ENCODE results near the gene DYSF.

DNA sequence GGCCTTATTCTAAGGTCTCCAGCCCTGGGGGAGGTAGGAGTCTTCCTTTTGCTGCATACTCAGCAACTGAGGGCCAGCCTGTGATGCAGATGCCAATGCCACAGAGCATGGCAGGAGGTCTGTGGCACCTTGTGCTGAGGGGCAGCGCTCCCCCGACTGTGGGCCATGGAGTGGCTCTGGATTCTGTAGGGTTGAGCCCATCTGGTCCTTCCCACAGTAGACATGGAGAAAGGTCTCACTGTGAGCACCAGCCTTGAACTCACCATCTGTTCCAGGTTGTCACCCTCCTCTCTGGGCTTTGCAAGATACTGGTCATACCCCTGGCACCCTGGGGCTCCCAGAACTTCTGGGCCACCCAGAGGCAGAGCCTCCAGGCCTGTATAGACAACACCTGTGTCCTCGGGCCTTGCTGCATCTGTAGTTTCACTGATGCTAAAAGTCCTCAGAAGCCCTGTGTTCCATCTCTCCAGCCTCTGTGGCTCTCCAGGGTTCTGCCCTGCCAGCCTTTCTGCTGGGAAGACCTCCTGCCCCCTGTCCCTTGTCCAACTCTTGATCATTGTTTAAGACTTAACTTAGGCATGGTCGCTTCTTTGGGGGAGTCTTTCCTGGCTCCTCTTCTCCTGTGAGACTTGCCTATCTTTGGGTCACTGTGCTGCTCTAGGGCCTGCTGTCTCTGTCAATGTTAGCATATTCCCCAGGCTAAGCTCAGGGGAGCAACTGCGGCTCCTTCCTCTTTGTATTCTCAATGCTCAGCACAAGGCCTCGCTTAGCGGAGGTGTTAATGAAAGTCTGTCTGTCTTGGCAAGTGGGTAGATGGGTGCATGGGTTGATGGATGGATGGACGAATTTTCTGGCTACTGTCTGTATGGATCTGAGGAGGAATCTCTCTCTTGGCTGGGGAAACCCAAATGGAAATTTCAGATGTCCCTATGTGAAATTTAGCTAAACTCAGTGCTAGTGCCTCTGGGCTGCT, 160.9 kb downstream of the DYSF start:
- TF ChIP-seq, protein P1, sequence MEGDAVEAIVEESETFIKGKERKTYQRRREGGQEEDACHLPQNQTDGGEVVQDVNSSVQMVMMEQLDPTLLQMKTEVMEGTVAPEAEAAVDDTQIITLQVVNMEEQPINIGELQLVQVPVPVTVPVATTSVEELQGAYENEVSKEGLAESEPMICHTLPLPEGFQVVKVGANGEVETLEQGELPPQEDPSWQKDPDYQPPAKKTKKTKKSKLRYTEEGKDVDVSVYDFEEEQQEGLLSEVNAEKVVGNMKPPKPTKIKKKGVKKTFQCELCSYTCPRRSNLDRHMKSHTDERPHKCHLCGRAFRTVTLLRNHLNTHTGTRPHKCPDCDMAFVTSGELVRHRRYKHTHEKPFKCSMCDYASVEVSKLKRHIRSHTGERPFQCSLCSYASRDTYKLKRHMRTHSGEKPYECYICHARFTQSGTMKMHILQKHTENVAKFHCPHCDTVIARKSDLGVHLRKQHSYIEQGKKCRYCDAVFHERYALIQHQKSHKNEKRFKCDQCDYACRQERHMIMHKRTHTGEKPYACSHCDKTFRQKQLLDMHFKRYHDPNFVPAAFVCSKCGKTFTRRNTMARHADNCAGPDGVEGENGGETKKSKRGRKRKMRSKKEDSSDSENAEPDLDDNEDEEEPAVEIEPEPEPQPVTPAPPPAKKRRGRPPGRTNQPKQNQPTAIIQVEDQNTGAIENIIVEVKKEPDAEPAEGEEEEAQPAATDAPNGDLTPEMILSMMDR (IDR thresholded peaks at IDR 0.05), result no peak
- no peak for TF ChIP-seq POLR2A (IDR thresholded peaks at IDR 0.05)
- no peak for TF ChIP-seq EP300 (IDR thresholded peaks at IDR 0.05)
